IPS-NIHi7 (cell line): ENCODE data around the gene PIK3R5.

Experiments used
- DNase-seq: peaks from one replicate; pipeline ENCODE4 v3.0.0; 2012; ENCODE audit warnings: mixed read lengths; ENCODE audit errors: extremely low spot score

PIK3R5 gene

GRCh38 chr17:8832711-8833352, 132.7 kb downstream of the PIK3R5 start:
- DNase-seq = peak; percentile 92

GRCh38 chr17:8831234-8831849, 134.2 kb downstream of the PIK3R5 start:
- peak; percentile 2 for DNase-seq

GRCh38 chr17:8830141-8830540, 135.4 kb downstream of the PIK3R5 start:
- DNase-seq = no peak

- DNase-seq = peak; percentile 3
Measured at GRCh38 chr17:8829036-8829941, 136.2 kb downstream of the PIK3R5 start.
